ENCODE measurements around the gene APOH. TPM values are rescaled to one million over a fixed set of nuclear protein-coding genes. Genes with fewer than 3 reads are reported as not detected.
"Not testable (repeated sequence)": the region's sequence is repeated elsewhere in the genome, so short reads cannot be mapped to it uniquely, and the experiment has no call there.

The APOH gene, protein sequence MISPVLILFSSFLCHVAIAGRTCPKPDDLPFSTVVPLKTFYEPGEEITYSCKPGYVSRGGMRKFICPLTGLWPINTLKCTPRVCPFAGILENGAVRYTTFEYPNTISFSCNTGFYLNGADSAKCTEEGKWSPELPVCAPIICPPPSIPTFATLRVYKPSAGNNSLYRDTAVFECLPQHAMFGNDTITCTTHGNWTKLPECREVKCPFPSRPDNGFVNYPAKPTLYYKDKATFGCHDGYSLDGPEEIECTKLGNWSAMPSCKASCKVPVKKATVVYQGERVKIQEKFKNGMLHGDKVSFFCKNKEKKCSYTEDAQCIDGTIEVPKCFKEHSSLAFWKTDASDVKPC
- total RNA-seq, result not detected
- long read RNA-seq, result 0 reads

DNA sequence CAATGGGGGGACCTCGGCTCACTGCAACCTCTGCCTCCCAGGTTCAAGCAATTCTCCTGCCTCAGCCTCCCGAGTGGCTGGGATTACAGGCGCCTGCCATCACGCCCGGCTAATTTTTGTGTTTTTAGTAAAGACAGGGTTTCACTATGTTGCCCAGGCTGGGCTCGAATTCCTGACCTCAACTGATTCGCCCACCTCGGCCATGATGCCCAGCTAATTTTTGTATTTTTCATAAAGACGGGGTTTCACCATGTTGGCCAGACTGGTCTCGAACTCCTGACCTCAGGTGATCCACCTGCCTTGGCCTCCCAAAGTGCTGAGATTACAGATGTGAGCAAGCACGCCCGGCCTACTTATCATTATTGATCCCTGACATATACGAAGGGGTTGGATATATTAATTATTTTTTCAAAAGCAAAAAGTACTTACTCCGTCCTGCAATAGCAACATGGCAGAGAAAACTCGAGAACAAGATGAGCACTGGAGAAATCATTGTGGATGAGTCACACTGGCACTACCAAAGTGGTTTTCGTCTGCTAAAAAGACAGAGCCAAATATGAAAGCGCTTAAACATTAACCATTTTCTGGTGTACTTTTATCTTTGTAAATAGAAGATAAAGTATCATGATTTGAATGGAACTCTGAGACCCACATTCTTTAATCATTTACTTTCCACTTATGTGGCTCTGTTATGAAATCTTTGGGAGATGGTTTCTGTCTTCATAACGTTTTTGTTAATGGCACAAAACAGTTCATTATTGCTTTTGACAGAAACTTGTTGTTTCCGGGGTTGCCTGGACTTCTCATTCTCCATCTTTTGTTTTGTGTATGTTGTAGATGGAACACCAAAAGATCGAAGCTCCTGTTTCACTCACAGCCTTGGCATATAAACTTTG, at the start of gene APOH:
TSS of gene APOH (minus strand) at position 529 of the 896 bp plus-strand sequence. CDS start at position 493, 36 bp downstream.
- no peak for DNase-seq (ENCODE audit: low spot score)

- no peak for DNase-seq (ENCODE audit: low spot score)
Measured at GRCh38 chr17:66277191-66277590, 48.0 kb upstream of the APOH start.

DNA sequence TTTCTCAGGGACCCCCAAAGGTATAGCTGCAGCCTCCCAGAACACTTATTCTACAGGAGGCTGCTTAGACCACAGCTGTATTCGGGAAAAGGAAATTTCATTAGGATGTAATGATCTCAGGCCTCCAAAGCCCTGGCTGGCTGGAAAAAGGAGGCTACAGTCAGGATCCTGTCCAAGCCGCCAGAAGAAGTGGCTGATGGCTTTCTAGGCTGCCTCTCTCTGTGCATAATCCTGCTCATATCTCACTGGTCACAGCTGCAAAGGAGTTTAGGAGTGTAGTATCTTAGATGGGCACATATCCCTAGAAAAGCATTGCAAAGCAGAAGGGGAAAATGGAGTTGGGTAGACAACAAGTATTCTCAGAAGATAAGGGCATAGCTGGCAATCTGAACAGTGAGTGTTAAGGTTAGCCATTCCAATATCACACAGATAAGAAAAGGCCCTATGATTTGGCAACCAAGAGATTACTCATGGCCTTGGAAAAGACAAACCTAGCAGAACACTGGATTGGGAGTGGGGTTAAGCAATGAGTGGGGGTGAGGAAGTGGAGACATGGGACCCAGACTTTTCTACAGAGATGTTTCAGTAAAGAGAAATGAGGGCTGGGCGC, 47.2 kb upstream of the APOH start:
- no peak for DNase-seq (ENCODE audit: low spot score)

DNA sequence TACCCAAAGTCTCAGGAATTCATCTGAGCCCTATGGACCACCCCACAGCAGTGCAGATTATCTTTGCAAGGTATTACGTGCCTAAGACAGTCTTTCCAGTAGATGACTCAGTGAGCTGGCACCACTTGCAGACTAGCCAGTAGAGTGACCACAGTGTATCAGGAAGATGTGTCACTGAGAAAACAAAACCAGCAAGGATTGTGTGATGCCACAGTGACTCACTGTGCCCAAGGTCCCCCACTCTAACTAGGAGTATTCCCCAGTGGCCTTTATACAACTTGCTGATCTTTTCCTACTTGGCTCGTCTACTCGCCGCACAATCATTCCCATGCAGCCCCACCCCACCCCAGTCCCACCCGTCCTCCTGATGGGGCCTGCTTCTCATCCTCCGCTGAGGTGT, 46.4 kb upstream of the APOH start:
- DNase-seq (ENCODE audit: low spot score), result no peak

DNA sequence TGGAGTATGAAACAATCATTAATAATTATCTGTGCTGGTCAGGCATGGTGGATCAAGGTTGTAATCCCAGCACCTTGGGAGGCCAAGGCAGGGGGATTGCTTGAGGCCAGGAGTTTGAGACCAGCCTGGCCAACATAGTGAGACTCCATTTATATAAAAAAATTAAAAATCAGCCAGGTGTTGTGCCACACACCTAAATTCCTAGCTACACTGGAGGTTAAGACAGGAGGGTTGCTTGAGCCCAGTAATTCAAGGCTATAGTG, 44.3 kb upstream of the APOH start:
- no peak for DNase-seq (ENCODE audit: low spot score)

DNA sequence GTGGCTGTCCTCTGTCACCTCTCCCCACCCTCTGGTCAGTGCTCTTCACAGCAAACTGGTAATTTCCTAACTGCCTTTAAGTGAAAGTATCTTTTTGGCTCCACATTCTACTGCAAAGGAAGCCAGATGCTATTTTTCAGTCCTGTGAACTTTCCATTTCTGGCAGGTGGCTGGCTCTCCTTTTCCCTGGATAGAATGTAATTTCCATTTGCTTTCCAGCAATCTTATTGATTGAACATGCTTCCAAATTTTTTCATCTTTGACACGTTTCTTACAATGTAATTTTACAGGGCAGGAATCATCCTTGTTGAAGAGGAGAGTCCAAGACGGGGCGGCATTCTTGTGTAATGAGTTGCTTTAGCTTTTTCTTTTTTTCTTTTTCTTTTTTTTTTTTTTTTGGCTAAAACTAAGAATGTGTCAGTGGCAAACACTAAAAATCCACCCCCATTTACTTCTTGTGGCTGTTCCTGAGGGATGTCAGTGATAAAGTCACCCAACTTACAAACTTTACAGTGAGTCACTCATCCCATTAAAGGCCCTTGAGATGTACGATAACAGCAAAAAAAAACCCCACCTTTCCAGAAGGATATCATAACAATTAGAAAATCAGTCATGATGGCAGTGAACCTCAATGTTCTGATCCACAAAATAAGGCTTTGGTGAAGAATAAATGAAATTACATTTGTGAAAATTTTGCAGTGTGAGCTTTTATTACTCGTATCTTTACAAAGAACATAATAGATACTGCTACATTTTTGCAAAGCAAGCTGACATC, 43.8 kb upstream of the APOH start:
- DNase-seq (ENCODE audit: low spot score), result no peak

DNA sequence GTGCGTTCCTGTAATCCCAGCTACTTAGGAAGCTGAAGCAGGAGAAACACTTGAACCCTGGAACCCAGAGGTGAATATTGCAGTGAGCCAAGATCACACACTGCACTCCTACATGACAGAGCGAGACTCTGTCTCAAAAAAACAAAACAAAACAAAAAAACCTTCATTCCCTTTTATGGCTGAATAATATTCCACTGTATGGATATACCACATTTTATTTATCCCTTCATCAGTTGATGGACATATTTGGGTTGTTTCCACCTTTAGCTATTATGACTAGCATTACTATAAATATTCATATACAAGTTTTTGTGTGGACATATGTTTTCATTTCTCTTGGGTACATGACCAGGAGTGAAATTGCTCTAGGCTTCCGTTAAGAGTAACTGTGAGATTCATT, 42.3 kb upstream of the APOH start:
- DNase-seq (ENCODE audit: low spot score), result no peak

DNA sequence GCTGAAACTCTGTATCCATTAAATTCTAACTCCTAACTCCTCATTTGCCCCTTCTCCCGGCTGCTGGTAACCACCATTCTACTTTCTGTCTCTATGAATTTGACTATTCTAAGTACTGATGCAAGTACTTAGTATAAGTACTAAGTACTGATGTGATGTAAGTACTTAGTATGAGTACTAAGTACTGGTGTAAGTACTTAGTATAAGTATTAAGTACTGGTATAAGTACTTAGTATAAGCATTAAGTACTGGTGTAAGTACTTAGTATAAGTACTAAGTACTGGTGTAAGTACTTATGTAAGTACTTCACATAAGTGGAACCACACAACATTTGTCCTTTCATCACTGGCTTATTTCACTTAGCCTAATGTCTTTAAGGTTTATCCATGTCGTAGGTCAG, 40.9 kb upstream of the APOH start:
- no peak for DNase-seq (ENCODE audit: low spot score)

DNA sequence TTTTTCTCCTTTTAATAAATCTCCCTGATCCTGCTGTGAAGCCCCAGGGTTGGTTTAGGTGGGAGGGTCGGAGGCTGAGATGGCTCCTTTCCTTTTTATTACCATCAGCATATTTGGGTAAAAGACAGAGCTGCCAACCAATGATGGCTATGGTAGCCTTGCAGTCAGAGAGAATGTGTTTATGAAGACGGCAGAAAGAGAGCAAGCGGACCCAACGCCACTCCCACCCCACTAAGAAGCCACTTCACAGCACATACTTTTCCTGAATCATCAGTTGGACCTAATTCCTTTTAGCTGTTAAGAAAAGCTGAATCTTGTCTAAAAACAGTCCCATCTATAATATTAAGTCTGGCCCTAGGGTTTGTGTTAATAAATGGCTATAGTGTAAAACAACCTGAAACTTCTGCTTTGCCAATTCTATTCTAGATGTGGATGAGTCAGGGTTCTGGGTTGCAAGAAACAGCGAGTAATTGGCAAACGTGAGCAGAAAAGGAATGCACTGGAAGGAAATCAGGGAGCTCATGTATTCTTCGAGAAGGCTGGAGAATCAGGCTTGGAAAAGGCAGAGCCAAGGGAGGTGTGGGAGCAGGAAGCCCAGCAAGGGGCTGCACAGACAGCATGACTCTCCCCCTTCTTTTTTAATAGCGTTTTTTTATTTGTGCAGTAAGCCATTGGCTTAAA, 39.2 kb upstream of the APOH start:
- DNase-seq (ENCODE audit: low spot score), result no peak

DNA sequence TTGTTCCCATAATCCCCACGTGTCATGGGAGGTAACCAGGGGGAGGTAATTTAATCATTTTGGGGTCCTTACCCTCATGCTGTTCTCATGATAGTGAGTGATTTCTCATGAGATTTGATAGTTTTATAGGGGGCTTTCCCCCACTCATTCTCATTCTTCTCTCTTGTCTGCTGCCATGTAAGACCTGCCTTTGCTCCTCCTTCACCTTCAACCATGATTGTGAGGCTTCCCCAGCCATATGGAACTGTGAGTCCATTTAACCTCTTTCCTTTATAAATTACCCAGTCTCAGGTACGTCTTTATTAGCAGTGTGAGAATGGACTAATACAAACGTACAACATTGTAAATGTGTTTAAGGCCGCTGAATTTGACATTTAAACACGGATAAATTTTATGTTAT, 35.5 kb upstream of the APOH start:
- DNase-seq (ENCODE audit: low spot score), result no peak

DNA sequence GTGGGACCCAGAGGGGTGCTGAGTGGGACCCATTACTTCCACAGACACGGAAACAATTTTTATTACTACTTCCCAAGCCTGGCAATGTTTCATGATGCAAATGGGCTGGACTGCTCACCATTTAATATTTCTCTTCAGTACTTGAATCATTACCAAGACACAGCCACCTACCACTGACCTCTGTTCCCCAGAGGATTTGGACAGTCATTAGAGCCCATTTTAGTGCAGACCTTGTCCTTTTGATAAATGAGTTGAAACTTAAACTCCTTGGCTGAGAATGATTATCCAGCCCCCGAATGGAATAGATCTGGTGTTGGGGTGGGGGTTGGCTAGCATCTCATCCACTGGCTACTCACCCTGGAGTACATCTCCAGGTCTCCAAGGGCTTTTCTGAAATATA, 33.6 kb upstream of the APOH start:
- no peak for DNase-seq (ENCODE audit: low spot score)

GRCh38 chr17:66260688-66261087, 31.5 kb upstream of the APOH start:
- no peak for DNase-seq (ENCODE audit: low spot score)

- DNase-seq (ENCODE audit: low spot score), result no peak
Measured at GRCh38 chr17:66260275-66260674, 31.1 kb upstream of the APOH start.

- DNase-seq (ENCODE audit: low spot score), result no peak
Measured at GRCh38 chr17:66255527-66255971, 26.3 kb upstream of the APOH start.

- no peak for DNase-seq (ENCODE audit: low spot score)
Measured at GRCh38 chr17:66255112-66255511, 25.9 kb upstream of the APOH start.

DNA sequence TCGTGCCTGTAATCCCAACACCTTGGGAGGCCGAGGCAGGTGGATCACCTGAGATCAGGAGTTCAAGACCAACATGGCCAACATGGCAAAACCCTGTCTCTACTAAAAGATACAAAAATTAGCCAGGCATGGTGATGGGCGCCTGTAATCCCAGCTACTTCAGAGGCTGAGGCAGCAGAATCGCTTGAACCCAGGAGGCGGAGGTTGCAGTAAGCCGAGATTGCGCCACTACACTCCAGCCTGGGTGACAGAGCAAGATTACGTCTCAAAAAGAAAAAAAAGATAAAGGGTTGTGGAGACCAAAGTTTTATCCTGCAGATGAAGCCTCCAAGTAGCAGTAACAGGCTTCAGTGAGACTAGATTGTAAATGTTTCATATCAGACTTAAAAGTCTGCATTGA, 24.2 kb upstream of the APOH start:
- DNase-seq (ENCODE audit: low spot score), result not testable (repeated sequence)

DNA sequence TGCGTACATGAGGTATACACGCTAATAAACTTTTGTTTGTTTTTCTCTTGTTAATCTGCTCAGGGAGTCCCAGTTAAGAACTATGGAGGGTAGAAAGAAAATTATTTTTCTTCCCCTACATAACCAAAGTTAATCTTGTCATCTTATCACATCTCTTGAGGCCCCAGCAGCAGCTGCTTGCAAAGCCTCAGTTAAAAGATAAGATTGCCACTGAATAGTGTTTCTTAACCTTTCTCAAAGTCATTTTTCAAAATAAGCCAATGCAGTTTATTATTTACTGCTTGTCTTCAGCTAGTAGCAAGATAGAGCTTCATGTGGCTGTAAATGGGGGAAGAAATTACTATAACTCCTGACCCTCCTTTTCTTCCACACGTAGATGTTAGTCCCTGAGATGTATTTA, 21.5 kb upstream of the APOH start:
- DNase-seq (ENCODE audit: low spot score), result no peak

DNA sequence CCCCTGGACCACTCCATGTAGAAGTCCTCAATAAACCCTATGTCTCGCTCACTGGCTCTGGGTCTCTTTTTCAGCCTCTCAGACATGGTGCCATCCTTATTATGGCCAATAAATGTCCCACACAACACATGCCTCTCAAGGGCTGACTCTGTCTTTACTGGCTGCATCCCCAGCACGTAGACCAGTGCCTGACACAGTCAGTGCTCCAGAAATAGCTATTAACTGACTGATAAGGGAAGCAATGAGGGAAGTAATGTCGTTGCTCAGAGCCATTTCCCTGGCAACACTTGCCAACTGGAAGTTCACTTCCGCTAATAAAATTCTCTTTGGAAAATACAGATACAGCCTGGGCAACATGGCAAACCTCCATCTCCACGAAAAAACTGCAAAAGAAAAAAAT, 19.1 kb upstream of the APOH start:
- DNase-seq (ENCODE audit: low spot score), result no peak

- DNase-seq (ENCODE audit: low spot score), result no peak
Measured at GRCh38 chr17:66241839-66242238, 12.6 kb upstream of the APOH start.

- DNase-seq (ENCODE audit: low spot score), result no peak
Measured at GRCh38 chr17:66240630-66241029, 11.4 kb upstream of the APOH start.

DNA sequence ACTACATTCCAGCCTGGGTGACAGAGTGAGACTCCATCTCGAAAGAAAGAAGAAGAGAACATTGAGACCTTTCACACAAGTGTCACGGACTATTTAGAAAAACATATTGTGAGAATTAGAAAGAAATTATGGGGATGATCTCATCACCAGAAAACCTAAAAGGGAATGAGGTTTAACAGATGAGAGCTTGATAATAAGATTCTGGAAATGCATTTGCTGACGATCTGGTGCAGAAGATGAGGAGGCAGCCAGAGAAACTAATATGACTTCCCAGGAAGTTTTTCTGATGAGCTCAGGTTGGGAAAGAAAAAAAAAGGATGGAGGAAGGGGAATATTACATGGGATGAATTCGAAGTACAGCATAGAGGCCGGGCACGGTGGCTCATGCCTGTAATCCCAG, 10.8 kb upstream of the APOH start:
- DNase-seq (ENCODE audit: low spot score), result no peak
